HepG2 (cell line): Measurements from ENCODE around the gene WDR5B. TPM values are rescaled to one million over a fixed set of nuclear protein-coding genes. Genes with fewer than 3 reads are reported as not detected.

Experiments
- AKAP8 ChIP-seq: sonication (generic); formaldehyde crosslinking; IDR thresholded peaks from 2 replicates; pipeline ENCODE4 v1.5.1; 2020; ENCODE audit warnings: mild to moderate bottlenecking, missing genetic modification reagents
- BORCS8-MEF2B ChIP-seq: sonication (generic); formaldehyde crosslinking; IDR thresholded peaks from 2 replicates; pipeline ENCODE4 v1.8.0; 2022; ENCODE audit warnings: mild to moderate bottlenecking, missing genetic modification reagents
- CHD4 ChIP-seq: fragments of 200-600 bp; sonication (generic); IDR thresholded peaks from 2 replicates; pipeline ENCODE4 v1.7.0; 2017; ENCODE audit warnings: mild to moderate bottlenecking, low read length, borderline replicate concordance
- EHMT2 ChIP-seq: fragments of 200-600 bp; sonication (generic); IDR thresholded peaks from 2 replicates; pipeline ENCODE4 v1.7.0; 2017; ENCODE audit warnings: antibody characterized with exemption, low read depth, low read length, borderline replicate concordance
- GATA4 ChIP-seq: sonication (generic); IDR thresholded peaks from 2 replicates; pipeline ENCODE4 v1.6.1; 2016; ENCODE audit warnings: antibody characterized with exemption, low read depth, borderline replicate concordance
- HDAC2 ChIP-seq: sonication (generic); formaldehyde crosslinking; IDR thresholded peaks from 2 replicates; pipeline ENCODE4 v1.4.0; 2020; ENCODE audit warnings: missing genetic modification reagents
- HMG20A ChIP-seq: IDR thresholded peaks from 2 replicates; pipeline ENCODE4 v1.6.1; 2016; ENCODE audit warnings: borderline replicate concordance
- HNF4G ChIP-seq, 2 experiments: sonication (generic) in 1 of 2; formaldehyde crosslinking in 1 of 2; IDR thresholded peaks; 2 replicates each; pipeline versions ENCODE4 v1.4.0 to v1.6.1; 2011 to 2020; ENCODE audit warnings: borderline replicate concordance in 2 of 2, low read depth in 2 of 2, mild to moderate bottlenecking in 2 of 2, low read length in 1 of 2, missing genetic modification reagents in 1 of 2, moderate library complexity in 1 of 2
- HOXD1 ChIP-seq: sonication (generic); formaldehyde crosslinking; IDR thresholded peaks from 2 replicates; pipeline ENCODE4 v1.5.0; 2020; ENCODE audit warnings: missing genetic modification reagents
- MEF2D ChIP-seq: sonication (generic); formaldehyde crosslinking; IDR thresholded peaks from 2 replicates; pipeline ENCODE4 v1.5.1; 2020; ENCODE audit warnings: mild to moderate bottlenecking, missing genetic modification reagents
- MTF2 ChIP-seq: sonication (generic); formaldehyde crosslinking; IDR thresholded peaks from 2 replicates; pipeline ENCODE4 v1.5.0; 2020; ENCODE audit warnings: missing genetic modification reagents, borderline replicate concordance
- NR2F2 ChIP-seq: IDR thresholded peaks from 2 replicates; pipeline ENCODE4 v1.6.1; 2012; ENCODE audit warnings: low read depth, inconsistent platforms, borderline replicate concordance
- PHF5A ChIP-seq: IDR thresholded peaks from one replicate; pipeline ENCODE4 v1.6.1; 2018; ENCODE audit warnings: low read depth, missing genetic modification reagents; ENCODE audit not compliant: unreplicated experiment
- RARA ChIP-seq: IDR thresholded peaks from 2 replicates; pipeline ENCODE4 v1.6.1; 2016; ENCODE audit warnings: missing genetic modification reagents, missing compliant biosample characterization
- ZNF557 ChIP-seq: sonication (generic); formaldehyde crosslinking; IDR thresholded peaks from 2 replicates; pipeline ENCODE4 v1.4.0; 2020; ENCODE audit warnings: missing genetic modification reagents
- ZNF614 ChIP-seq: IDR thresholded peaks from 2 replicates; pipeline ENCODE4 v1.6.1; 2018; ENCODE audit warnings: missing biosample characterization, missing genetic modification reagents, inconsistent platforms, borderline replicate concordance
- ZNF816 ChIP-seq: sonication (generic); formaldehyde crosslinking; IDR thresholded peaks from 2 replicates; pipeline ENCODE4 v1.8.0; 2022; ENCODE audit warnings: missing genetic modification reagents, mild to moderate bottlenecking, borderline replicate concordance
- polyA plus RNA-seq, 8 experiments: library from polyadenylated mRNA; depleted of rRNA in 3 of 8; stranded (reverse) in 7 of 8; unstranded in 1 of 8; fragments of >200 nt; fragmentation: Illumina TruSeq in 4 of 8; extraction: Trizol in 4 of 8; gene quantifications; 2 replicates each; pipeline versions ENCODE4 v1.2.1 to v1.2.3, GENCODE V29; 2011 to 2016; ENCODE audit warnings: low read depth in 4 of 8, missing spikeins in 1 of 8, mixed read lengths in 1 of 8; ENCODE audit not compliant: insufficient read depth in 1 of 8
- total RNA-seq, 5 experiments: library from RNA; depleted of rRNA; stranded (reverse); fragments of >200 nt; fragmentation: Illumina TruSeq; extraction: Trizol; gene quantifications; 2 replicates each; pipeline ENCODE4 v1.2.3, GENCODE V29; 2016; ENCODE audit warnings: low read depth in 1 of 5
- TF ChIP-seq, protein P1 (sequence below): sonication (generic); formaldehyde crosslinking; IDR thresholded peaks from 2 replicates; pipeline ENCODE4 v1.4.0; 2020; ENCODE audit warnings: missing genetic modification reagents, borderline replicate concordance
- TF ChIP-seq, protein P2 (sequence below): sonication (generic); formaldehyde crosslinking; IDR thresholded peaks from 2 replicates; pipeline ENCODE4 v1.8.1; 2022; ENCODE audit warnings: low read depth, mild to moderate bottlenecking, missing genetic modification reagents
- TF ChIP-seq, protein P3 (sequence below): sonication (generic); formaldehyde crosslinking; IDR thresholded peaks from 2 replicates; pipeline ENCODE4 v1.4.0; 2020; ENCODE audit warnings: missing genetic modification reagents, borderline replicate concordance

The WDR5B gene
- total and polyA plus RNA-seq, 2 of the 13 experiments (the other 11 are each of a cell fraction or from before 2014, with no cell fraction given), result 2.5 to 3.6 TPM

DNA sequence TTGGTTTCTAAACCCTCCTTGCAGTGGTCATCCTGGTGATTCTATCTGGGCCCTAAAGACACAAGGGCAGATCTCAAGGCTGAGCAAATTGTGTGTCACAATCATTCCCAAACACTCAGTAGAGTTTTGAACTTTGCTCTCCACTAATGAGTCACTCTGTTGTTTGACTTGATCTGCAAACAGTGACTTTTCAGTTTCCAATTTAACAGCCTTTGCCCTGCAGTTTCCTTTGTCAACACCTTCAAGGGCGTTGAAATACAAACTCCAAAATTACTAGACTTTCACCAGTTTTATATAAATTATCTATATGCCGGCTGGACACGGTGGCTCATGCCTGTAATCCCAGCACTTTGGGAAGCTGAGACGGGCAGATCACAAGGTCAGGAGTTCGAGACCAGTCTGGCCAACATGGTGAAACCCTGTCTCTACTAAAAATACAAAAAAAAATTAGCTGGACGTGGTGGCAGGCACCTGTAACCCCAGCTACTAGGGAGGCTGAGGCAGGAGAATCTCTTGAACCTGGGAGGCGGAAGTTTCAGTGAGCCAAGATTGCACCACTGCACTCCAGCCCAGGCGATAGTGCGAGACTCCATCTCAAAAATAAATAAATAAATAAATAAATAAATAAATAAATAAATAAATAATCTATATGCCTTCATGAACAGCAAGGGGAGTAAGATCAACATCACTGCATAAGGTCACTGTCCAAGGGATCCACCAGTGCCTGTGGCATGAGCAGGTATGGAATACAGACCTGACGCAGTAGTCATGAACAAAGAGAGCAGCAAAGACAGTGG is 50.1 kb downstream of the WDR5B start (continued):
- TF ChIP-seq GATA4 (peak; percentile 69; the same call in 1 of the 2 replicates), HMG20A (CRISPR knock-in tag) (peak; percentile 97), MTF2 (peak; percentile 37; the same call in 1 of the 2 replicates), BORCS8-MEF2B (CRISPR knock-in tag) (peak; percentile 36; the same call in 1 of the 2 replicates), HDAC2 (CRISPR knock-in tag) (peak; percentile 97), ZNF816 (CRISPR knock-in tag) (peak; percentile 41; the same call in 1 of the 2 replicates), CHD4 (peak; percentile 66; the same call in 1 of the 2 replicates), EHMT2 (peak; percentile 37; the same call in 1 of the 2 replicates), MEF2D (peak; percentile 88), RARA (CRISPR knock-in tag) (peak; percentile 81), HOXD1 (0 out of 2 replicates have a peak, but pooled peaks have one; percentile 23), ZNF557 (CRISPR knock-in tag) (0 out of 2 replicates have a peak, but pooled peaks have one; percentile 86), ZNF614 (CRISPR knock-in tag) (peak; percentile 96), PHF5A (peak; percentile 95), NR2F2 (peak; percentile 76), HNF4G (IDR thresholded peaks at IDR 0.05; ENCODE audit: borderline replicate concordance, low read depth, low read length) (peak; percentile 97), HNF4G (CRISPR knock-in tag; IDR thresholded peaks at IDR 0.05; ENCODE audit: borderline replicate concordance, low read depth) (peak; percentile 96), AKAP8 (CRISPR knock-in tag) (0 out of 2 replicates have a peak, but pooled peaks have one; percentile 19)
- TF ChIP-seq, protein P1, sequence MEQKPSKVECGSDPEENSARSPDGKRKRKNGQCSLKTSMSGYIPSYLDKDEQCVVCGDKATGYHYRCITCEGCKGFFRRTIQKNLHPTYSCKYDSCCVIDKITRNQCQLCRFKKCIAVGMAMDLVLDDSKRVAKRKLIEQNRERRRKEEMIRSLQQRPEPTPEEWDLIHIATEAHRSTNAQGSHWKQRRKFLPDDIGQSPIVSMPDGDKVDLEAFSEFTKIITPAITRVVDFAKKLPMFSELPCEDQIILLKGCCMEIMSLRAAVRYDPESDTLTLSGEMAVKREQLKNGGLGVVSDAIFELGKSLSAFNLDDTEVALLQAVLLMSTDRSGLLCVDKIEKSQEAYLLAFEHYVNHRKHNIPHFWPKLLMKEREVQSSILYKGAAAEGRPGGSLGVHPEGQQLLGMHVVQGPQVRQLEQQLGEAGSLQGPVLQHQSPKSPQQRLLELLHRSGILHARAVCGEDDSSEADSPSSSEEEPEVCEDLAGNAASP (CRISPR knock-in tag), result peak; percentile 50; the same call in 1 of the 2 replicates
- TF ChIP-seq, protein P2, sequence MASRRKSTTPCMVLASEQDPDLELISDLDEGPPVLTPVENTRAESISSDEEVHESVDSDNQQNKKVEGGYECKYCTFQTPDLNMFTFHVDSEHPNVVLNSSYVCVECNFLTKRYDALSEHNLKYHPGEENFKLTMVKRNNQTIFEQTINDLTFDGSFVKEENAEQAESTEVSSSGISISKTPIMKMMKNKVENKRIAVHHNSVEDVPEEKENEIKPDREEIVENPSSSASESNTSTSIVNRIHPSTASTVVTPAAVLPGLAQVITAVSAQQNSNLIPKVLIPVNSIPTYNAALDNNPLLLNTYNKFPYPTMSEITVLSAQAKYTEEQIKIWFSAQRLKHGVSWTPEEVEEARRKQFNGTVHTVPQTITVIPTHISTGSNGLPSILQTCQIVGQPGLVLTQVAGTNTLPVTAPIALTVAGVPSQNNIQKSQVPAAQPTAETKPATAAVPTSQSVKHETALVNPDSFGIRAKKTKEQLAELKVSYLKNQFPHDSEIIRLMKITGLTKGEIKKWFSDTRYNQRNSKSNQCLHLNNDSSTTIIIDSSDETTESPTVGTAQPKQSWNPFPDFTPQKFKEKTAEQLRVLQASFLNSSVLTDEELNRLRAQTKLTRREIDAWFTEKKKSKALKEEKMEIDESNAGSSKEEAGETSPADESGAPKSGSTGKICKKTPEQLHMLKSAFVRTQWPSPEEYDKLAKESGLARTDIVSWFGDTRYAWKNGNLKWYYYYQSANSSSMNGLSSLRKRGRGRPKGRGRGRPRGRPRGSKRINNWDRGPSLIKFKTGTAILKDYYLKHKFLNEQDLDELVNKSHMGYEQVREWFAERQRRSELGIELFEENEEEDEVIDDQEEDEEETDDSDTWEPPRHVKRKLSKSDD (CRISPR knock-in tag), result peak; percentile 78; the same call in 1 of the 2 replicates
- TF ChIP-seq, protein P3, sequence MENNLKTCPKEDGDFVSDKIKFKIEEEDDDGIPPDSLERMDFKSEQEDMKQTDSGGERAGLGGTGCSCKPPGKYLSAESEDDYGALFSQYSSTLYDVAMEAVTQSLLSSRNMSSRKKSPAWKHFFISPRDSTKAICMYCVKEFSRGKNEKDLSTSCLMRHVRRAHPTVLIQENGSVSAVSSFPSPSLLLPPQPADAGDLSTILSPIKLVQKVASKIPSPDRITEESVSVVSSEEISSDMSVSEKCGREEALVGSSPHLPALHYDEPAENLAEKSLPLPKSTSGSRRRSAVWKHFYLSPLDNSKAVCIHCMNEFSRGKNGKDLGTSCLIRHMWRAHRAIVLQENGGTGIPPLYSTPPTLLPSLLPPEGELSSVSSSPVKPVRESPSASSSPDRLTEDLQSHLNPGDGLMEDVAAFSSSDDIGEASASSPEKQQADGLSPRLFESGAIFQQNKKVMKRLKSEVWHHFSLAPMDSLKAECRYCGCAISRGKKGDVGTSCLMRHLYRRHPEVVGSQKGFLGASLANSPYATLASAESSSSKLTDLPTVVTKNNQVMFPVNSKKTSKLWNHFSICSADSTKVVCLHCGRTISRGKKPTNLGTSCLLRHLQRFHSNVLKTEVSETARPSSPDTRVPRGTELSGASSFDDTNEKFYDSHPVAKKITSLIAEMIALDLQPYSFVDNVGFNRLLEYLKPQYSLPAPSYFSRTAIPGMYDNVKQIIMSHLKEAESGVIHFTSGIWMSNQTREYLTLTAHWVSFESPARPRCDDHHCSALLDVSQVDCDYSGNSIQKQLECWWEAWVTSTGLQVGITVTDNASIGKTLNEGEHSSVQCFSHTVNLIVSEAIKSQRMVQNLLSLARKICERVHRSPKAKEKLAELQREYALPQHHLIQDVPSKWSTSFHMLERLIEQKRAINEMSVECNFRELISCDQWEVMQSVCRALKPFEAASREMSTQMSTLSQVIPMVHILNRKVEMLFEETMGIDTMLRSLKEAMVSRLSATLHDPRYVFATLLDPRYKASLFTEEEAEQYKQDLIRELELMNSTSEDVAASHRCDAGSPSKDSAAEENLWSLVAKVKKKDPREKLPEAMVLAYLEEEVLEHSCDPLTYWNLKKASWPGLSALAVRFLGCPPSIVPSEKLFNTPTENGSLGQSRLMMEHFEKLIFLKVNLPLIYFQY (CRISPR knock-in tag), result peak; percentile 64; the same call in 1 of the 2 replicates
